Measurements from ENCODE around the gene PDZD8. TPM values are rescaled to one million over a fixed set of nuclear protein-coding genes. Genes with fewer than 3 reads are reported as not detected.

Gene PDZD8
- total RNA-seq, 2 experiments from 2014 or later, result 19.7 to 20.4 TPM

Other genes with a start within 250 kb of the PDZD8 start
- not detected for gene VAX1, start 237.2 kb downstream of the PDZD8 start, total RNA-seq
- gene KCNK18, start 178.0 kb downstream of the PDZD8 start, total RNA-seq, result not detected
- gene SLC18A2, start 134.3 kb downstream of the PDZD8 start, total RNA-seq, result not detected
- gene EMX2, start 167.3 kb upstream of the PDZD8 start, total RNA-seq, result not detected

Data from activated naive CD8-positive, alpha-beta T cell treated with anti-CD3 and anti-CD28 coated beads for 36 hours (primary cell).